ENCODE results near the gene RITA1.

DNA sequence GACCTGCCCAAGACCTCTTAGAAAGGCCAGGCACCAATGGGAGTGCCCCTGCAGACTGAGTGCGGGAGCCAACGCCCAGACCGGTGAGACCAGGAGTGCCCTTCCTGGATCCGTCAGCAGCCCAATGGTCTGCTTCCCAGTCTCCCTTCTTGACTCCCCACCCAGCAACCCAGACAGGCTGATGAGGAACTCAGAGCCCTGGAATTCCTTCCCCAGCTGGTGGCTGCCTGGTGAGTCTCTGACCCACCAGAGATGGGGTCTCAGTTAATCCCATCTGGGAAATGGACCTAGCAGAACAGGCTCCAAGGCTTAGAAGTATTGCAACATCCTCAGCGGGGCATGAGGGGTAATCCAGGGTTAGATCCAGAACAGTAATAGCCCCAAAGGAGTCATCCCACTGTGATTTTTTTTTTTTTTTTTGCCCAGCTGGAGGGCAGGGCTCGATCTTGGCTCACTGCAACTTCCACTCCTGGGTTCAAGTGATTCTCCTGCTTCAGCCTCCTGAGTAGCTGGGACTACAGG is 48.5 kb upstream of the RITA1 start:
- TF ChIP-seq, protein P1, sequence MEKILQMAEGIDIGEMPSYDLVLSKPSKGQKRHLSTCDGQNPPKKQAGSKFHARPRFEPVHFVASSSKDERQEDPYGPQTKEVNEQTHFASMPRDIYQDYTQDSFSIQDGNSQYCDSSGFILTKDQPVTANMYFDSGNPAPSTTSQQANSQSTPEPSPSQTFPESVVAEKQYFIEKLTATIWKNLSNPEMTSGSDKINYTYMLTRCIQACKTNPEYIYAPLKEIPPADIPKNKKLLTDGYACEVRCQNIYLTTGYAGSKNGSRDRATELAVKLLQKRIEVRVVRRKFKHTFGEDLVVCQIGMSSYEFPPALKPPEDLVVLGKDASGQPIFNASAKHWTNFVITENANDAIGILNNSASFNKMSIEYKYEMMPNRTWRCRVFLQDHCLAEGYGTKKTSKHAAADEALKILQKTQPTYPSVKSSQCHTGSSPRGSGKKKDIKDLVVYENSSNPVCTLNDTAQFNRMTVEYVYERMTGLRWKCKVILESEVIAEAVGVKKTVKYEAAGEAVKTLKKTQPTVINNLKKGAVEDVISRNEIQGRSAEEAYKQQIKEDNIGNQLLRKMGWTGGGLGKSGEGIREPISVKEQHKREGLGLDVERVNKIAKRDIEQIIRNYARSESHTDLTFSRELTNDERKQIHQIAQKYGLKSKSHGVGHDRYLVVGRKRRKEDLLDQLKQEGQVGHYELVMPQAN (conservative IDR thresholded peaks at IDR 0.05), result no peak
- TF ChIP-seq, protein P2, sequence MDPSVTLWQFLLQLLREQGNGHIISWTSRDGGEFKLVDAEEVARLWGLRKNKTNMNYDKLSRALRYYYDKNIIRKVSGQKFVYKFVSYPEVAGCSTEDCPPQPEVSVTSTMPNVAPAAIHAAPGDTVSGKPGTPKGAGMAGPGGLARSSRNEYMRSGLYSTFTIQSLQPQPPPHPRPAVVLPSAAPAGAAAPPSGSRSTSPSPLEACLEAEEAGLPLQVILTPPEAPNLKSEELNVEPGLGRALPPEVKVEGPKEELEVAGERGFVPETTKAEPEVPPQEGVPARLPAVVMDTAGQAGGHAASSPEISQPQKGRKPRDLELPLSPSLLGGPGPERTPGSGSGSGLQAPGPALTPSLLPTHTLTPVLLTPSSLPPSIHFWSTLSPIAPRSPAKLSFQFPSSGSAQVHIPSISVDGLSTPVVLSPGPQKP (IDR thresholded peaks at IDR 0.05; ENCODE audit: low read depth, low read length), result no peak
- TF ChIP-seq RAD21 (IDR thresholded peaks at IDR 0.05; ENCODE audit: insufficient read depth, low read depth, low read length) (no peak), POLR2A (IDR thresholded peaks at IDR 0.05; ENCODE audit: low read depth, low read length) (no peak), SRF (IDR thresholded peaks at IDR 0.05; ENCODE audit: low read depth in 2 of 2, low read length in 2 of 2) (no peak), SP1 (IDR thresholded peaks at IDR 0.05; ENCODE audit: low read depth, low read length) (no peak), POLR2AphosphoS5 (IDR thresholded peaks at IDR 0.05; ENCODE audit: low read length) (no peak)
- TF ChIP-seq, protein P3, sequence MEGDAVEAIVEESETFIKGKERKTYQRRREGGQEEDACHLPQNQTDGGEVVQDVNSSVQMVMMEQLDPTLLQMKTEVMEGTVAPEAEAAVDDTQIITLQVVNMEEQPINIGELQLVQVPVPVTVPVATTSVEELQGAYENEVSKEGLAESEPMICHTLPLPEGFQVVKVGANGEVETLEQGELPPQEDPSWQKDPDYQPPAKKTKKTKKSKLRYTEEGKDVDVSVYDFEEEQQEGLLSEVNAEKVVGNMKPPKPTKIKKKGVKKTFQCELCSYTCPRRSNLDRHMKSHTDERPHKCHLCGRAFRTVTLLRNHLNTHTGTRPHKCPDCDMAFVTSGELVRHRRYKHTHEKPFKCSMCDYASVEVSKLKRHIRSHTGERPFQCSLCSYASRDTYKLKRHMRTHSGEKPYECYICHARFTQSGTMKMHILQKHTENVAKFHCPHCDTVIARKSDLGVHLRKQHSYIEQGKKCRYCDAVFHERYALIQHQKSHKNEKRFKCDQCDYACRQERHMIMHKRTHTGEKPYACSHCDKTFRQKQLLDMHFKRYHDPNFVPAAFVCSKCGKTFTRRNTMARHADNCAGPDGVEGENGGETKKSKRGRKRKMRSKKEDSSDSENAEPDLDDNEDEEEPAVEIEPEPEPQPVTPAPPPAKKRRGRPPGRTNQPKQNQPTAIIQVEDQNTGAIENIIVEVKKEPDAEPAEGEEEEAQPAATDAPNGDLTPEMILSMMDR (IDR thresholded peaks at IDR 0.05 in 2 of 3, conservative IDR thresholded peaks at IDR 0.05 in 1 of 3; ENCODE audit: control insufficient read depth in 2 of 3, extremely low read depth in 1 of 3, insufficient read depth in 1 of 3, low read depth in 3 of 3, low read length in 3 of 3), result no peak
